Measurements from ENCODE around the gene FOXRED1. TPM values are rescaled to one million over a fixed set of nuclear protein-coding genes. Genes with fewer than 3 reads are reported as not detected.

The FOXRED1 gene
- 10 to 100 TPM; 22.9 to 27.8 TPM for total RNA-seq

- H3K4me3 ChIP-seq, result peak within 1 kb of the TSS; percentile 89
- peaks cover 8 to 21% of the 10 kb centered on the region in 2 donors for H3K4me1 ChIP-seq (ENCODE audit: control insufficient read depth in 1 of 2, low read depth in 2 of 2)
- TF ChIP-seq, protein P1, sequence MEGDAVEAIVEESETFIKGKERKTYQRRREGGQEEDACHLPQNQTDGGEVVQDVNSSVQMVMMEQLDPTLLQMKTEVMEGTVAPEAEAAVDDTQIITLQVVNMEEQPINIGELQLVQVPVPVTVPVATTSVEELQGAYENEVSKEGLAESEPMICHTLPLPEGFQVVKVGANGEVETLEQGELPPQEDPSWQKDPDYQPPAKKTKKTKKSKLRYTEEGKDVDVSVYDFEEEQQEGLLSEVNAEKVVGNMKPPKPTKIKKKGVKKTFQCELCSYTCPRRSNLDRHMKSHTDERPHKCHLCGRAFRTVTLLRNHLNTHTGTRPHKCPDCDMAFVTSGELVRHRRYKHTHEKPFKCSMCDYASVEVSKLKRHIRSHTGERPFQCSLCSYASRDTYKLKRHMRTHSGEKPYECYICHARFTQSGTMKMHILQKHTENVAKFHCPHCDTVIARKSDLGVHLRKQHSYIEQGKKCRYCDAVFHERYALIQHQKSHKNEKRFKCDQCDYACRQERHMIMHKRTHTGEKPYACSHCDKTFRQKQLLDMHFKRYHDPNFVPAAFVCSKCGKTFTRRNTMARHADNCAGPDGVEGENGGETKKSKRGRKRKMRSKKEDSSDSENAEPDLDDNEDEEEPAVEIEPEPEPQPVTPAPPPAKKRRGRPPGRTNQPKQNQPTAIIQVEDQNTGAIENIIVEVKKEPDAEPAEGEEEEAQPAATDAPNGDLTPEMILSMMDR (IDR thresholded peaks at IDR 0.05), result no peak
- ATAC-seq (ENCODE audit: insufficient number of reproducible peaks, low FRiP score, low read depth) (peak; percentile 93), DNase-seq (ENCODE audit: low spot score) (peak; percentile 96)
- H3K36me3 ChIP-seq, result peaks cover 41% of the 10 kb centered on the region
- H3K27ac ChIP-seq, result peak within 1 kb of the TSS; percentile 91 to 95
- no peaks in the 10 kb centered on the region for H3K27me3 ChIP-seq (replicated peaks; ENCODE audit: insufficient read depth)
- H3K9me3 ChIP-seq, result no peaks in the 10 kb centered on the region
Observed at GRCh38 chr11:126268708-126269579, at the start of gene FOXRED1, which contains the start of gene SRPRA. TSS of gene FOXRED1 (plus strand) at chr11:126269154. CDS start at chr11:126269207, 53 bp downstream. TSS of gene SRPRA (minus strand) at chr11:126268895. CDS start at chr11:126268804, 91 bp downstream.

- Histone ChIP-seq H3K36me3 (no peaks in the 10 kb centered on the region), H3K4me3 (no peak overlapping the region), H3K9me3 (no peaks in the 10 kb centered on the region), H3K4me1 (ENCODE audit: control insufficient read depth in 1 of 2, low read depth in 2 of 2) (no peaks in the 10 kb centered on the region), H3K27ac (no peak overlapping the region), H3K27me3 (replicated peaks; ENCODE audit: insufficient read depth) (no peaks in the 10 kb centered on the region)
- no peak for DNase-seq (ENCODE audit: low spot score)
- no peak for ATAC-seq (ENCODE audit: insufficient number of reproducible peaks, low FRiP score, low read depth)
- TF ChIP-seq, protein P1 (IDR thresholded peaks at IDR 0.05), result no peak
Observed at GRCh38 chr11:126219547-126219946, 49.4 kb upstream of the FOXRED1 start.

GRCh38 chr11:126224647-126225294, 44.2 kb upstream of the FOXRED1 start:
- TF ChIP-seq, protein P1 (IDR thresholded peaks at IDR 0.05), result no peak
- Histone ChIP-seq H3K36me3 (no peaks in the 10 kb centered on the region), H3K4me1 (ENCODE audit: control insufficient read depth in 1 of 2, low read depth in 2 of 2) (no peaks in the 10 kb centered on the region), H3K4me3 (no peak overlapping the region), H3K27ac (no peak overlapping the region), H3K27me3 (replicated peaks; ENCODE audit: insufficient read depth) (no peaks in the 10 kb centered on the region), H3K9me3 (no peaks in the 10 kb centered on the region)
- DNase-seq (ENCODE audit: low spot score) (no peak), ATAC-seq (ENCODE audit: insufficient number of reproducible peaks, low FRiP score, low read depth) (no peak)

- no peaks in the 10 kb centered on the region for H3K36me3 ChIP-seq
- H3K27me3 ChIP-seq (replicated peaks; ENCODE audit: insufficient read depth), result no peaks in the 10 kb centered on the region
- TF ChIP-seq, protein P1 (IDR thresholded peaks at IDR 0.05), result no peak
- no peaks in the 10 kb centered on the region for H3K4me1 ChIP-seq (ENCODE audit: control insufficient read depth in 1 of 2, low read depth in 2 of 2)
- no peak overlapping the region for H3K27ac ChIP-seq
- ATAC-seq (ENCODE audit: insufficient number of reproducible peaks, low FRiP score, low read depth), result no peak
- H3K9me3 ChIP-seq, result no peaks in the 10 kb centered on the region
- no peak for DNase-seq (ENCODE audit: low spot score)
- no peak overlapping the region for H3K4me3 ChIP-seq
Observed at GRCh38 chr11:126225295-126225665, 43.7 kb upstream of the FOXRED1 start.
